Keratinocyte (primary cell): ENCODE data around the gene HOXC11.

Source experiments
- CTCF ChIP-seq, 3 experiments: IDR thresholded peaks in 1 of 3; conservative IDR thresholded peaks in 1 of 3; optimal IDR thresholded peaks in 1 of 3; 2 replicates in 2 of 3; 3 replicates in 1 of 3; pipeline versions ENCODE3 to v1.5.1; 2011; ENCODE audit warnings: low read length in 3 of 3, mild to moderate bottlenecking in 3 of 3, moderate library complexity in 2 of 3, control low read depth in 1 of 3, inconsistent platforms in 1 of 3; ENCODE audit not compliant: insufficient read depth in 2 of 3; ENCODE audit errors: extremely low read depth in 1 of 3
- EZH2 ChIP-seq: IDR thresholded peaks from one replicate; pipeline ENCODE4 v1.6.1; 2012; ENCODE audit warnings: inconsistent platforms, mild to moderate bottlenecking, low read length, moderate library complexity

- TF ChIP-seq CTCF (optimal IDR thresholded peaks at IDR 0.05 in 1 of 3, IDR thresholded peaks at IDR 0.05 in 1 of 3, conservative IDR thresholded peaks at IDR 0.05 in 1 of 3; ENCODE audit: extremely low read depth in 1 of 3, insufficient read depth in 2 of 3, low read length in 3 of 3) = peak in 2 of 3 experiments; percentile 24 to 43
- TF ChIP-seq EZH2 = no peak
Measured at GRCh38 chr12:53956251-53956887, 16.6 kb upstream of the HOXC11 start.
